Sigmoid colon (tissue), 4 donors: ENCODE results near the gene PLOD2.

Experiments used
- CTCF ChIP-seq, 4 experiments: fragments of 450-650 bp in 3 of 4; fragments of 200-600 bp in 1 of 4; IDR thresholded peaks; one replicate each; pipeline ENCODE4 v1.5.1; 2016 to 2019; ENCODE audit warnings: antibody characterized with exemption in 4 of 4, mild to moderate bottlenecking in 3 of 4, moderate library complexity in 2 of 4
- EP300 ChIP-seq, 4 donors: sonication (generic); formaldehyde crosslinking; IDR thresholded peaks; one replicate each; pipeline ENCODE4 v1.6.1; 2017; ENCODE audit warnings: antibody characterized with exemption in 4 of 4
- POLR2A ChIP-seq, 2 donors: fragments of 450-650 bp; IDR thresholded peaks; one replicate each; pipeline ENCODE4 v1.6.1; 2016; ENCODE audit warnings: antibody characterized with exemption in 2 of 2, mild to moderate bottlenecking in 2 of 2, moderate library complexity in 2 of 2
- POLR2AphosphoS5 ChIP-seq, 4 donors: sonication (generic); formaldehyde crosslinking; IDR thresholded peaks; one replicate each; pipeline ENCODE4 v1.6.1; 2017; ENCODE audit warnings: antibody characterized with exemption in 4 of 4

- TF ChIP-seq CTCF (IDR thresholded peaks at IDR 0.05): no peak
- no peak for TF ChIP-seq POLR2A (IDR thresholded peaks at IDR 0.05)
- no peak for TF ChIP-seq POLR2AphosphoS5 (IDR thresholded peaks at IDR 0.05)
- no peak for TF ChIP-seq EP300 (IDR thresholded peaks at IDR 0.05)
These were observed 36.7 kb downstream of the PLOD2 start for GRCh38 chr3:146124126-146124801.
